ENCODE data around the gene EXOC1.

The EXOC1 gene

DNA sequence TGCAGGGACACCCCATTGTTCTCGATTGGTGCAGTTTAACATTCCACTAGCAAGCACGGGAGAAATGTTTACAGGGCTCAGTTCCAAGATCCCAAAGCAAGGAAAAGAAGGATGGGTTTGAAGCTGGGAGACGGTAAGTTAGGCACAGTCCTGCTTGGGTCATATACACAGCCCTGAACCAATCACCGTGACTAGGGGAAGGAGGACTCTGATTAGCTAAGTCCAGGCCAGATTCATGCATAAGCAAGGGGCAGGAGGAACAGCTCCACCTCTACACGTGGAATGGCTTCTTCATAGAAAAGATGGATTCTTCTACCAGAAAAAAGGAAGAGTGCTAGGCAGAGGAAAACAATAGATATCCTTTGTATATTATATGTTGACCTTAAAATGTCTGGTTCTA lies 44.8 kb upstream of the EXOC1 start:
- no peaks in the 10 kb centered on the region for H3K9me3 ChIP-seq (ENCODE audit: control insufficient read depth, insufficient read depth, low read length)
- no peaks in the 10 kb centered on the region for H3K4me1 ChIP-seq (ENCODE audit: control insufficient read depth, low read length)
- H3K27ac ChIP-seq (ENCODE audit: low read depth, low read length): no peak overlapping the region
- no peaks in the 10 kb centered on the region for H3K9me2 ChIP-seq (replicated peaks; ENCODE audit: control insufficient read depth, low read length)
- H3K79me2 ChIP-seq (ENCODE audit: control insufficient read depth, low read length): no peaks in the 10 kb centered on the region
- H3K36me3 ChIP-seq (ENCODE audit: control insufficient read depth, low read length): no peaks in the 10 kb centered on the region
- H3K27me3 ChIP-seq (ENCODE audit: control insufficient read depth, low read length): no peaks in the 10 kb centered on the region
- H4K20me1 ChIP-seq (ENCODE audit: control insufficient read depth, insufficient read depth, low read depth, low read length): no peaks in the 10 kb centered on the region
- no peak overlapping the region for H3K4me3 ChIP-seq (ENCODE audit: low read length)
- H3F3A ChIP-seq (ENCODE audit: control insufficient read depth, insufficient read depth): no peaks in the 10 kb centered on the region
- H3K4me2 ChIP-seq (ENCODE audit: low read length): no peak overlapping the region
- TF ChIP-seq, protein P1, sequence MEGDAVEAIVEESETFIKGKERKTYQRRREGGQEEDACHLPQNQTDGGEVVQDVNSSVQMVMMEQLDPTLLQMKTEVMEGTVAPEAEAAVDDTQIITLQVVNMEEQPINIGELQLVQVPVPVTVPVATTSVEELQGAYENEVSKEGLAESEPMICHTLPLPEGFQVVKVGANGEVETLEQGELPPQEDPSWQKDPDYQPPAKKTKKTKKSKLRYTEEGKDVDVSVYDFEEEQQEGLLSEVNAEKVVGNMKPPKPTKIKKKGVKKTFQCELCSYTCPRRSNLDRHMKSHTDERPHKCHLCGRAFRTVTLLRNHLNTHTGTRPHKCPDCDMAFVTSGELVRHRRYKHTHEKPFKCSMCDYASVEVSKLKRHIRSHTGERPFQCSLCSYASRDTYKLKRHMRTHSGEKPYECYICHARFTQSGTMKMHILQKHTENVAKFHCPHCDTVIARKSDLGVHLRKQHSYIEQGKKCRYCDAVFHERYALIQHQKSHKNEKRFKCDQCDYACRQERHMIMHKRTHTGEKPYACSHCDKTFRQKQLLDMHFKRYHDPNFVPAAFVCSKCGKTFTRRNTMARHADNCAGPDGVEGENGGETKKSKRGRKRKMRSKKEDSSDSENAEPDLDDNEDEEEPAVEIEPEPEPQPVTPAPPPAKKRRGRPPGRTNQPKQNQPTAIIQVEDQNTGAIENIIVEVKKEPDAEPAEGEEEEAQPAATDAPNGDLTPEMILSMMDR (IDR thresholded peaks at IDR 0.05; ENCODE audit: low read depth, low read length, poor library complexity, severe bottlenecking): no peak
- TF ChIP-seq EZH2phosphoT487 (IDR thresholded peaks at IDR 0.05; ENCODE audit: borderline replicate concordance, low read length): no peak

DNA sequence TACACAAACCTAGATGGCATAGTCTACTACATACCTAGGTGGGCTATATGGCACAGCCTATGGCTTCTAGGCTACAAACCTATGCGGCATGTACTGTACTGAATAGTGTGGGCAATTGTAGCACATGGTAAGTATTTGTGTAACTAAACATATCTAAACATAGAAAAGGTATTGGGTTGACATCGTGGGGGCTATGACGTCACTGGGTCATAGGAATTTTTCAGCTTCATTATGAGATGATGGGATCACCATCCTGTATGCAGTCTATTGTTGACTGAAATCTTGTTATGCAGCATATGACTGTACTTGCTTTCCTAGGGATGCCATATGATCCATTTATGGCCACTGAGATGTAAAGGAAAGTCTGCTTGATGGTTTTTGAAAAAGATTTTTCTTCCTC lies 35.8 kb upstream of the EXOC1 start:
- Histone ChIP-seq H4K20me1 (ENCODE audit: control insufficient read depth, insufficient read depth, low read depth, low read length) (no peaks in the 10 kb centered on the region), H3K36me3 (ENCODE audit: control insufficient read depth, low read length) (no peaks in the 10 kb centered on the region), H3K4me1 (ENCODE audit: control insufficient read depth, low read length) (0 out of 2 replicates have a peak, but pooled peaks cover 4% of the 10 kb centered on the region), H3F3A (ENCODE audit: control insufficient read depth, insufficient read depth) (no peaks in the 10 kb centered on the region), H3K27ac (ENCODE audit: low read depth, low read length) (no peak overlapping the region), H3K27me3 (ENCODE audit: control insufficient read depth, low read length) (no peaks in the 10 kb centered on the region), H3K4me3 (ENCODE audit: low read length) (no peak overlapping the region), H3K9me3 (ENCODE audit: control insufficient read depth, insufficient read depth, low read length) (peaks cover 7% of the 10 kb centered on the region; the same call in 1 of the 2 replicates), H3K79me2 (ENCODE audit: control insufficient read depth, low read length) (no peaks in the 10 kb centered on the region), H3K9me2 (replicated peaks; ENCODE audit: control insufficient read depth, low read length) (no peaks in the 10 kb centered on the region), H3K4me2 (ENCODE audit: low read length) (no peak overlapping the region)
- TF ChIP-seq, protein P1 (IDR thresholded peaks at IDR 0.05; ENCODE audit: low read depth, low read length, poor library complexity, severe bottlenecking): no peak
- no peak for TF ChIP-seq EZH2phosphoT487 (IDR thresholded peaks at IDR 0.05; ENCODE audit: borderline replicate concordance, low read length)

DNA sequence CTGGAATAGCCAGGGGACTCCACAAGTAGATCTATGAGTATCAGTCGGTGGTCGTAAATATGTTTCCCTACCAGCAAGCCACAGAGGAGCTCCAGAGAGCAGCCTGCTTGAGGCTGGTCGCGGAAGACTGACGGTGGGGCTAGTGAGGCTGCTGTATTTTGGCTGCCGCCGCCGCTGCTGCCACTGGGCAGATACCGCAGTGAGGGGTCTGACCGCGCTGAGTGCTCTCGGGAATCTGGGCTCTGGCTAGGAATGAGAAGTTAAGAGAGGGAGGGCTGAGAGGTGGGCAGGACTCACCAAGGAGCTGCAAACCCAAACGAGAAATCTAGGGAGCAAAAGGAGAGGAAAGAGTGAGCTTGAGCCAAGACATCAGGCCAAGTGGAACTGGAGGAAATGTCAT lies 33.8 kb upstream of the EXOC1 start, which contains the start of gene EXOC1L:
EXOC1L (plus strand) TSS at position 157 of the 400 bp plus-strand sequence; CDS start at position 394, 237 bp downstream.
- 0 out of 2 replicates have a peak, but pooled peaks cover 4% of the 10 kb centered on the region for H3K4me1 ChIP-seq (ENCODE audit: control insufficient read depth, low read length)
- no peaks in the 10 kb centered on the region for H3K27me3 ChIP-seq (ENCODE audit: control insufficient read depth, low read length)
- peaks cover 7% of the 10 kb centered on the region; the same call in 1 of the 2 replicates for H3K9me3 ChIP-seq (ENCODE audit: control insufficient read depth, insufficient read depth, low read length)
- no peak within 1 kb of the TSS for H3K27ac ChIP-seq (ENCODE audit: low read depth, low read length)
- H3F3A ChIP-seq (ENCODE audit: control insufficient read depth, insufficient read depth): no peaks in the 10 kb centered on the region
- no peaks in the 10 kb centered on the region for H3K79me2 ChIP-seq (ENCODE audit: control insufficient read depth, low read length)
- H3K4me3 ChIP-seq (ENCODE audit: low read length): no peak within 1 kb of the TSS
- no peaks in the 10 kb centered on the region for H4K20me1 ChIP-seq (ENCODE audit: control insufficient read depth, insufficient read depth, low read depth, low read length)
- H3K9me2 ChIP-seq (replicated peaks; ENCODE audit: control insufficient read depth, low read length): no peaks in the 10 kb centered on the region
- no peaks in the 10 kb centered on the region for H3K36me3 ChIP-seq (ENCODE audit: control insufficient read depth, low read length)
- no peak within 1 kb of the TSS for H3K4me2 ChIP-seq (ENCODE audit: low read length)
- no peak for TF ChIP-seq EZH2phosphoT487 (IDR thresholded peaks at IDR 0.05; ENCODE audit: borderline replicate concordance, low read length)
- TF ChIP-seq, protein P1 (IDR thresholded peaks at IDR 0.05; ENCODE audit: low read depth, low read length, poor library complexity, severe bottlenecking): no peak
